HL-60 (cell line): ENCODE measurements around the gene DPYSL4.

Experiments
- DNase-seq, 2 experiments: peaks; one replicate each; pipeline ENCODE4 v3.0.0-alpha.2; 2010 to 2020; ENCODE audit warnings: low read depth in 1 of 2, low spot score in 1 of 2
- H3K27ac ChIP-seq: fragments of 250-450 bp; sonication (Bioruptor Pico); replicated peaks from 2 replicates; pipeline ENCODE4 v1.5.1; 2020; ENCODE audit warnings: mild to moderate bottlenecking, moderate library complexity
- H3K27me3 ChIP-seq: fragments of 250-450 bp; sonication (Bioruptor Pico); 2 replicates; pipeline ENCODE4 v1.5.1; 2021; ENCODE audit warnings: mild to moderate bottlenecking, moderate library complexity; ENCODE audit not compliant: insufficient read depth, poor library complexity, severe bottlenecking
- H3K4me3 ChIP-seq: replicated peaks from 2 replicates; pipeline ENCODE4 v1.5.1; 2011; ENCODE audit warnings: mild to moderate bottlenecking, control low read depth, low read length; ENCODE audit not compliant: insufficient read depth
- GABPA ChIP-seq: IDR thresholded peaks from 2 replicates; pipeline ENCODE4 v1.6.1; 2012; ENCODE audit warnings: low read depth
- POLR2AphosphoS5 ChIP-seq: IDR thresholded peaks from 2 replicates; pipeline ENCODE4 v1.6.1; 2012; ENCODE audit warnings: low read depth
- SPI1 ChIP-seq: IDR thresholded peaks from 2 replicates; pipeline ENCODE4 v1.6.1; 2012; ENCODE audit warnings: low read depth, mild to moderate bottlenecking, borderline replicate concordance
- TF ChIP-seq, protein P1 (sequence below): IDR thresholded peaks from 2 replicates; pipeline ENCODE4 v1.6.1; 2012; ENCODE audit warnings: low read depth; ENCODE audit not compliant: insufficient replicate concordance
- TF ChIP-seq, protein P2 (sequence below): IDR thresholded peaks from one replicate; pipeline ENCODE4 v1.5.1; 2011; ENCODE audit warnings: low read length, control low read depth, inconsistent platforms; ENCODE audit not compliant: insufficient read depth

The DPYSL4 gene

DNA sequence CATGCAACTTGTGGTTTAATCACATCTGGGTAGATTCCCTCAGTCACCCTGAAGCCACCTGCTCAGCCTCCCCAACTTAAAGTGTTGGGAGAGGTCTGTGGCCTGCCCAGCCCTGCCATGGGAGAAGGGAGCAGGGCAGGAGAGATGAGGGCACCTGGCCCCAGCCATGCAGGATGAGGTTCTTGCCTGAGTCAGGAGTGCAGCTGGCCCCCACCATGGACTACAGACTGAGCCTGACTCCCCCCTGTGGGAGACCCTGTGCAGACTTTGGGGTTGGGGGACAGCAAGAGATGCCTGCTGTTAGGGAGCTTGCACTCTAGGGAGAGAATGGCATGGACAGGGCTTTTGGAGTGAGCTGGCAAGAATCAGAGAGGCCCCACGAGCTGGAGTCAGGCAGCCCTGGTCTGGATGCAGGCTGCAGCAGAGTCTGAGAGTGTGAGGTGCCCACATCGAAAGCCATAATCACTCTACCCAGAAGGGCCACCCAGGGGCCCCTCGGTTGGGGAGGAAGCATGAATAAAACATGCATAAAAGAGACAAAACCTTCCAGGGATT is 34.7 kb upstream of the DPYSL4 start:
- TF ChIP-seq POLR2AphosphoS5 (no peak), SPI1 (no peak), GABPA (no peak)
- TF ChIP-seq, protein P1, sequence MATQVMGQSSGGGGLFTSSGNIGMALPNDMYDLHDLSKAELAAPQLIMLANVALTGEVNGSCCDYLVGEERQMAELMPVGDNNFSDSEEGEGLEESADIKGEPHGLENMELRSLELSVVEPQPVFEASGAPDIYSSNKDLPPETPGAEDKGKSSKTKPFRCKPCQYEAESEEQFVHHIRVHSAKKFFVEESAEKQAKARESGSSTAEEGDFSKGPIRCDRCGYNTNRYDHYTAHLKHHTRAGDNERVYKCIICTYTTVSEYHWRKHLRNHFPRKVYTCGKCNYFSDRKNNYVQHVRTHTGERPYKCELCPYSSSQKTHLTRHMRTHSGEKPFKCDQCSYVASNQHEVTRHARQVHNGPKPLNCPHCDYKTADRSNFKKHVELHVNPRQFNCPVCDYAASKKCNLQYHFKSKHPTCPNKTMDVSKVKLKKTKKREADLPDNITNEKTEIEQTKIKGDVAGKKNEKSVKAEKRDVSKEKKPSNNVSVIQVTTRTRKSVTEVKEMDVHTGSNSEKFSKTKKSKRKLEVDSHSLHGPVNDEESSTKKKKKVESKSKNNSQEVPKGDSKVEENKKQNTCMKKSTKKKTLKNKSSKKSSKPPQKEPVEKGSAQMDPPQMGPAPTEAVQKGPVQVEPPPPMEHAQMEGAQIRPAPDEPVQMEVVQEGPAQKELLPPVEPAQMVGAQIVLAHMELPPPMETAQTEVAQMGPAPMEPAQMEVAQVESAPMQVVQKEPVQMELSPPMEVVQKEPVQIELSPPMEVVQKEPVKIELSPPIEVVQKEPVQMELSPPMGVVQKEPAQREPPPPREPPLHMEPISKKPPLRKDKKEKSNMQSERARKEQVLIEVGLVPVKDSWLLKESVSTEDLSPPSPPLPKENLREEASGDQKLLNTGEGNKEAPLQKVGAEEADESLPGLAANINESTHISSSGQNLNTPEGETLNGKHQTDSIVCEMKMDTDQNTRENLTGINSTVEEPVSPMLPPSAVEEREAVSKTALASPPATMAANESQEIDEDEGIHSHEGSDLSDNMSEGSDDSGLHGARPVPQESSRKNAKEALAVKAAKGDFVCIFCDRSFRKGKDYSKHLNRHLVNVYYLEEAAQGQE, result no peak
- TF ChIP-seq, protein P2, sequence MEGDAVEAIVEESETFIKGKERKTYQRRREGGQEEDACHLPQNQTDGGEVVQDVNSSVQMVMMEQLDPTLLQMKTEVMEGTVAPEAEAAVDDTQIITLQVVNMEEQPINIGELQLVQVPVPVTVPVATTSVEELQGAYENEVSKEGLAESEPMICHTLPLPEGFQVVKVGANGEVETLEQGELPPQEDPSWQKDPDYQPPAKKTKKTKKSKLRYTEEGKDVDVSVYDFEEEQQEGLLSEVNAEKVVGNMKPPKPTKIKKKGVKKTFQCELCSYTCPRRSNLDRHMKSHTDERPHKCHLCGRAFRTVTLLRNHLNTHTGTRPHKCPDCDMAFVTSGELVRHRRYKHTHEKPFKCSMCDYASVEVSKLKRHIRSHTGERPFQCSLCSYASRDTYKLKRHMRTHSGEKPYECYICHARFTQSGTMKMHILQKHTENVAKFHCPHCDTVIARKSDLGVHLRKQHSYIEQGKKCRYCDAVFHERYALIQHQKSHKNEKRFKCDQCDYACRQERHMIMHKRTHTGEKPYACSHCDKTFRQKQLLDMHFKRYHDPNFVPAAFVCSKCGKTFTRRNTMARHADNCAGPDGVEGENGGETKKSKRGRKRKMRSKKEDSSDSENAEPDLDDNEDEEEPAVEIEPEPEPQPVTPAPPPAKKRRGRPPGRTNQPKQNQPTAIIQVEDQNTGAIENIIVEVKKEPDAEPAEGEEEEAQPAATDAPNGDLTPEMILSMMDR, result no peak
- Histone ChIP-seq H3K4me3 (no peak overlapping the region), H3K27ac (no peak overlapping the region), H3K27me3 (no peaks in the 10 kb centered on the region)
- DNase-seq, result no peak

DNA sequence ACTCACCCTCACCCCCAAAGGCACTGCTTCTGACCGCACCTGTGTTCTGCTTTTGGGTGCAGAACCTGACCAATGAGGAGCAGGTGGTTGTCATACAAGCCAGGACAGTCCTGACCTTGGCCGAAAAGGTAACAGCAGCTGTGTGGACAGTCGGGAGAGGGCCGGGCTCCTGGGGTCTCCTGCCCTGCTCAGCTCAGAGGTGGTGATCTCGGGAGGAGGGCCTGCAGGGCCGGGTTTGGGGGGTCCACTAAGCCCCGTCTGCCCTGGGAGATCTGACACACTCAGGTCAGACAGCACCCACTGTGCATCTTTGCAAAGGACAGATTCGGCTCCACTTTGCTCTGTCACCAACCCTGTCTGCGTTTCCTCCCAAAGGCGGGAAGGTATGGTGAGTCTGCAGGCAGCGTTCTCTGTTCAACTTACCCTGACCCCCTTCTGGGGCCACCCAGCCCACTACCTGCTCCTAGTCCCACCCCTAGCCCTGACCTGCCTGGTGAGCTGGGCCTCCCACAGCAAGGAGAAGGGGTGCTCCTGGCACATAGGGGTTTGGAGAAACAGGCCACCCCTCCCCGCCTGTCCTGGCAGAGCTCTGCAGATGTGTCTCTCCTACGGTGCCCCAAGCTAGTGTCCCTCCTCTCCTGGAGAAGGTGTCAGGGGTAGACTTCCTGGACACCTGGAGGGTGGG is 33.7 kb upstream of the DPYSL4 start:
- Histone ChIP-seq H3K27ac (no peak overlapping the region), H3K4me3 (no peak overlapping the region), H3K27me3 (no peaks in the 10 kb centered on the region)
- DNase-seq, result no peak
- TF ChIP-seq, protein P2, result no peak
- TF ChIP-seq SPI1, result no peak
- TF ChIP-seq, protein P1, result no peak
- TF ChIP-seq POLR2AphosphoS5, result no peak
- TF ChIP-seq GABPA, result no peak

DNA sequence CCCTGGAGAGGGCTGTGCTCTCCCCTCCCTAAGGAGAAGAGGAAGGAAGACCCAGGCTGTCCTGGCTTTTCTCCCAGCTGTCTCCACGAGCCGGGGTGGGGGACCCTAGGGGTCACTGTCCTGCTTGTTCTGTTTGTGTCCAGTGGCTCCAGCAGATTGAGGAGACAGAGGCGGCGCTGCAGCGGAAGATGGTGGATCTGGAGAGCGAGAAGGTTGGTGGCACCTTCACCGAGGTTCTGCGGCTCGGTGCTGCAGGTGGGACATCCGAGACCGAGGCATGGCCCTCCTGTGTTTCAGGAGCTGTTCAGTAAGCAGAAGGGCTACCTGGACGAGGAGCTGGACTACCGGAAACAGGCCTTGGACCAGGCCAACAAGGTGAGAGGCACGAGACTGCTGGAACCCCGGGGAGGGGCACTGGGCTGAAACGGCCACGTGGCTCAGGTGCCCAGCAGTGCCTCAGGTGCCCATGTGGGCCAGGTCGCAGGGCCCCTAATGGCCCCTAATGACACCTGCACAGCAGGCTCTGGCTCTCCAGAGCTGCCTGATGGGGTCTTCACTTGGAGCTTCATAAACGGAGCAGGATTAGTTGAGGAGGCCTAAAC is 33.0 kb upstream of the DPYSL4 start:
- Histone ChIP-seq H3K4me3 (no peak overlapping the region), H3K27me3 (no peaks in the 10 kb centered on the region), H3K27ac (no peak overlapping the region)
- no peak for DNase-seq
- TF ChIP-seq POLR2AphosphoS5 (no peak), GABPA (no peak), SPI1 (no peak)
- TF ChIP-seq, protein P1, result no peak
- TF ChIP-seq, protein P2, result no peak
